DND-41 (cell line): ENCODE measurements around the gene ACBD6.

Source experiments
- EZH2 ChIP-seq: IDR thresholded peaks from 3 replicates; pipeline ENCODE4 v1.6.1; 2012; ENCODE audit warnings: borderline replicate concordance, low read depth, mild to moderate bottlenecking, moderate library complexity, low read length, inconsistent platforms; ENCODE audit not compliant: severe bottlenecking
- TF ChIP-seq, protein P1 (sequence below): IDR thresholded peaks from 2 replicates; pipeline ENCODE4 v1.5.1; 2012; ENCODE audit warnings: borderline replicate concordance, low read length, moderate library complexity, mild to moderate bottlenecking; ENCODE audit not compliant: poor library complexity, severe bottlenecking; ENCODE audit errors: extremely low read depth

DNA sequence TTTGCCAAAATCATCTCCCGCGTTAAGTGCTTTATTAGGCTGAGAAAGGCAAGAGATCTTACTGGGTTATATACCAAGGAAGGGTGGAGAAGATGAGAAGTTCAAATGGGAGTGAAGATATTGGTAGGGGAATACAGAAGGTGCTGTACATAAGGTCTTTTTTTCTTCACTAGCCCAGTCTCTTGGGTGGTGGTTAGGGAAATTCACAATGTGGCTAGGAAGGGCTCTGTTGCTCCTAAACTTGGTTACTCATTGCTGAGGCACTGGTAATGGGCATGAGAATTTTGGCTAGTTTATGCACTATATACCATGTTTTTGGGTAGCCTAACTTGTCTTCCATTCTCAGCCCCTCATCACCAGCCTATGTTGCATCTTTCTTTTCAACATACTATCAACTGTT lies 221.8 kb downstream of the ACBD6 start:
- TF ChIP-seq, protein P1, sequence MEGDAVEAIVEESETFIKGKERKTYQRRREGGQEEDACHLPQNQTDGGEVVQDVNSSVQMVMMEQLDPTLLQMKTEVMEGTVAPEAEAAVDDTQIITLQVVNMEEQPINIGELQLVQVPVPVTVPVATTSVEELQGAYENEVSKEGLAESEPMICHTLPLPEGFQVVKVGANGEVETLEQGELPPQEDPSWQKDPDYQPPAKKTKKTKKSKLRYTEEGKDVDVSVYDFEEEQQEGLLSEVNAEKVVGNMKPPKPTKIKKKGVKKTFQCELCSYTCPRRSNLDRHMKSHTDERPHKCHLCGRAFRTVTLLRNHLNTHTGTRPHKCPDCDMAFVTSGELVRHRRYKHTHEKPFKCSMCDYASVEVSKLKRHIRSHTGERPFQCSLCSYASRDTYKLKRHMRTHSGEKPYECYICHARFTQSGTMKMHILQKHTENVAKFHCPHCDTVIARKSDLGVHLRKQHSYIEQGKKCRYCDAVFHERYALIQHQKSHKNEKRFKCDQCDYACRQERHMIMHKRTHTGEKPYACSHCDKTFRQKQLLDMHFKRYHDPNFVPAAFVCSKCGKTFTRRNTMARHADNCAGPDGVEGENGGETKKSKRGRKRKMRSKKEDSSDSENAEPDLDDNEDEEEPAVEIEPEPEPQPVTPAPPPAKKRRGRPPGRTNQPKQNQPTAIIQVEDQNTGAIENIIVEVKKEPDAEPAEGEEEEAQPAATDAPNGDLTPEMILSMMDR: no peak
- no peak for TF ChIP-seq EZH2
